Neural cell (in vitro differentiated cells): ENCODE results near the gene SF3B2. TPM values are rescaled to one million over a fixed set of nuclear protein-coding genes. Genes with fewer than 3 reads are reported as not detected.

Experiments
- H2AFZ ChIP-seq: fragments of 200-600, 300-800 bp; sonication (generic), shearing (Covaris generic); 2 replicates; pipeline ENCODE4 v1.6.0; 2014; ENCODE audit warnings: low read depth, mild to moderate bottlenecking, antibody characterized with exemption, low read length, moderate library complexity
- H3F3A ChIP-seq: fragments of 200-600 bp; shearing (Covaris generic); 2 replicates; pipeline ENCODE4 v1.6.1; 2016; ENCODE audit warnings: mild to moderate bottlenecking, moderate library complexity, mixed read lengths, antibody characterized with exemption, low read length; ENCODE audit not compliant: insufficient read depth, poor library complexity, severe bottlenecking
- H3K27ac ChIP-seq: fragments of 200-600, 300-800 bp; sonication (generic), shearing (Covaris generic); 2 replicates; pipeline ENCODE4 v1.5.1; 2014; ENCODE audit warnings: mild to moderate bottlenecking, low read length, moderate library complexity
- H3K27me3 ChIP-seq: fragments of 300-800, 200-600 bp; sonication (generic), shearing (Covaris generic); 2 replicates; pipeline ENCODE4 v1.6.0; 2014; ENCODE audit warnings: mild to moderate bottlenecking, low read depth, low read length, moderate library complexity; ENCODE audit not compliant: insufficient read depth
- H3K36me3 ChIP-seq: fragments of 300-800, 200-600 bp; sonication (generic), shearing (Covaris generic); 2 replicates; pipeline ENCODE4 v1.5.1; 2014; ENCODE audit warnings: mild to moderate bottlenecking, antibody characterized with exemption, low read length, moderate library complexity; ENCODE audit not compliant: insufficient read depth
- H3K4me2 ChIP-seq: fragments of 300-800, 200-600 bp; sonication (generic), shearing (Covaris generic); 2 replicates; pipeline ENCODE4 v1.6.0; 2014; ENCODE audit warnings: mild to moderate bottlenecking, low read length
- H3K4me3 ChIP-seq: fragments of 300-800, 200-600 bp; sonication (generic), shearing (Covaris generic); 2 replicates; pipeline ENCODE4 v1.5.1; 2014; ENCODE audit warnings: mild to moderate bottlenecking, low read length, moderate library complexity
- H3K79me2 ChIP-seq: fragments of 200-600 bp; shearing (Covaris generic); replicated peaks from 2 replicates; pipeline ENCODE4 v1.6.0; 2014; ENCODE audit warnings: mild to moderate bottlenecking, low read length, moderate library complexity; ENCODE audit not compliant: insufficient read depth
- H3K9ac ChIP-seq: fragments of 300-800, 200-600 bp; sonication (generic), shearing (Covaris generic); 2 replicates; pipeline ENCODE4 v1.6.1; 2016; ENCODE audit warnings: mild to moderate bottlenecking, low read length, mixed read lengths
- H3K9me2 ChIP-seq: fragments of 200-600 bp; shearing (Covaris generic); 2 replicates; pipeline ENCODE4 v1.6.1; 2016; ENCODE audit warnings: mild to moderate bottlenecking, low read length, mixed read lengths; ENCODE audit not compliant: insufficient read depth
- H3K9me3 ChIP-seq: fragments of 200-600, 300-800 bp; sonication (generic), shearing (Covaris generic); 2 replicates; pipeline ENCODE4 v1.6.1; 2016; ENCODE audit warnings: mild to moderate bottlenecking, mixed run types, low read length, moderate library complexity, mixed read lengths
- H4K20me1 ChIP-seq: fragments of 200-600 bp; shearing (Covaris generic); 2 replicates; pipeline ENCODE4 v1.6.1; 2016; ENCODE audit warnings: mild to moderate bottlenecking, mixed run types; ENCODE audit not compliant: insufficient read depth
- CTCF ChIP-seq: fragments of 450-650 bp; IDR thresholded peaks from 2 replicates; pipeline ENCODE4 v1.5.1; 2014; ENCODE audit warnings: antibody characterized with exemption, mild to moderate bottlenecking, moderate library complexity; ENCODE audit not compliant: poor library complexity, severe bottlenecking
- EP300 ChIP-seq: fragments of 450-650 bp; conservative IDR thresholded peaks from 2 replicates; pipeline ENCODE4 v1.6.1; 2014; ENCODE audit warnings: antibody characterized with exemption, mild to moderate bottlenecking, moderate library complexity; ENCODE audit not compliant: poor library complexity, severe bottlenecking
- EZH2 ChIP-seq: fragments of 200-600, 300-800 bp; shearing (Covaris generic), sonication (generic); IDR thresholded peaks from 2 replicates; pipeline ENCODE4 v1.6.1; 2014; ENCODE audit warnings: antibody characterized with exemption, low read length, borderline replicate concordance, mild to moderate bottlenecking; ENCODE audit not compliant: insufficient read depth, poor library complexity, severe bottlenecking
- MXI1 ChIP-seq: fragments of 450-650 bp; conservative IDR thresholded peaks from 2 replicates; pipeline ENCODE4 v1.6.1; 2014; ENCODE audit warnings: antibody characterized with exemption, mild to moderate bottlenecking; ENCODE audit not compliant: poor library complexity, severe bottlenecking
- POLR2AphosphoS5 ChIP-seq: IDR thresholded peaks from 2 replicates; pipeline ENCODE4 v1.6.1; 2012
- RAD21 ChIP-seq: fragments of 450-650 bp; conservative IDR thresholded peaks from 2 replicates; pipeline ENCODE4 v1.6.1; 2014; ENCODE audit warnings: antibody characterized with exemption, mild to moderate bottlenecking, moderate library complexity
- TAF1 ChIP-seq: IDR thresholded peaks from 2 replicates; pipeline ENCODE4 v1.6.1; 2012; ENCODE audit warnings: low read depth
- polyA plus RNA-seq: library from polyadenylated mRNA; depleted of rRNA; stranded (reverse); fragments of >200 nt; gene quantifications from 2 replicates; pipeline ENCODE4 v1.2.3, GENCODE V29; 2014
- TF ChIP-seq, protein P1 (sequence below): IDR thresholded peaks from 2 replicates; pipeline ENCODE4 v1.6.1; 2012; ENCODE audit warnings: borderline replicate concordance

The SF3B2 gene
- polyA plus RNA-seq, 1 donor from 2014 or later: 121 TPM

- H3K36me3 ChIP-seq: no peaks in the 10 kb centered on the region
- no peak overlapping the region for H3K9ac ChIP-seq
- no peak overlapping the region for H3K4me3 ChIP-seq
- no peak overlapping the region for H2AFZ ChIP-seq
- no peak overlapping the region for H3K4me2 ChIP-seq
- no peaks in the 10 kb centered on the region for H3F3A ChIP-seq
- no peaks in the 10 kb centered on the region for H3K9me2 ChIP-seq
- H3K79me2 ChIP-seq: no peaks in the 10 kb centered on the region
- H4K20me1 ChIP-seq: no peaks in the 10 kb centered on the region
- no peak for TF ChIP-seq CTCF
- no peak for TF ChIP-seq RAD21
- no peak for TF ChIP-seq EZH2
- TF ChIP-seq TAF1: no peak
- TF ChIP-seq, protein P1, sequence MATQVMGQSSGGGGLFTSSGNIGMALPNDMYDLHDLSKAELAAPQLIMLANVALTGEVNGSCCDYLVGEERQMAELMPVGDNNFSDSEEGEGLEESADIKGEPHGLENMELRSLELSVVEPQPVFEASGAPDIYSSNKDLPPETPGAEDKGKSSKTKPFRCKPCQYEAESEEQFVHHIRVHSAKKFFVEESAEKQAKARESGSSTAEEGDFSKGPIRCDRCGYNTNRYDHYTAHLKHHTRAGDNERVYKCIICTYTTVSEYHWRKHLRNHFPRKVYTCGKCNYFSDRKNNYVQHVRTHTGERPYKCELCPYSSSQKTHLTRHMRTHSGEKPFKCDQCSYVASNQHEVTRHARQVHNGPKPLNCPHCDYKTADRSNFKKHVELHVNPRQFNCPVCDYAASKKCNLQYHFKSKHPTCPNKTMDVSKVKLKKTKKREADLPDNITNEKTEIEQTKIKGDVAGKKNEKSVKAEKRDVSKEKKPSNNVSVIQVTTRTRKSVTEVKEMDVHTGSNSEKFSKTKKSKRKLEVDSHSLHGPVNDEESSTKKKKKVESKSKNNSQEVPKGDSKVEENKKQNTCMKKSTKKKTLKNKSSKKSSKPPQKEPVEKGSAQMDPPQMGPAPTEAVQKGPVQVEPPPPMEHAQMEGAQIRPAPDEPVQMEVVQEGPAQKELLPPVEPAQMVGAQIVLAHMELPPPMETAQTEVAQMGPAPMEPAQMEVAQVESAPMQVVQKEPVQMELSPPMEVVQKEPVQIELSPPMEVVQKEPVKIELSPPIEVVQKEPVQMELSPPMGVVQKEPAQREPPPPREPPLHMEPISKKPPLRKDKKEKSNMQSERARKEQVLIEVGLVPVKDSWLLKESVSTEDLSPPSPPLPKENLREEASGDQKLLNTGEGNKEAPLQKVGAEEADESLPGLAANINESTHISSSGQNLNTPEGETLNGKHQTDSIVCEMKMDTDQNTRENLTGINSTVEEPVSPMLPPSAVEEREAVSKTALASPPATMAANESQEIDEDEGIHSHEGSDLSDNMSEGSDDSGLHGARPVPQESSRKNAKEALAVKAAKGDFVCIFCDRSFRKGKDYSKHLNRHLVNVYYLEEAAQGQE: no peak
- TF ChIP-seq EP300: no peak
- no peak for TF ChIP-seq MXI1
- H3K9me3 ChIP-seq: no peaks in the 10 kb centered on the region
- no peak overlapping the region for H3K27ac ChIP-seq
- H3K27me3 ChIP-seq: peaks cover 15% of the 10 kb centered on the region
Observed at GRCh38 chr11:66012371-66012945, 39.7 kb upstream of the SF3B2 start.

DNA sequence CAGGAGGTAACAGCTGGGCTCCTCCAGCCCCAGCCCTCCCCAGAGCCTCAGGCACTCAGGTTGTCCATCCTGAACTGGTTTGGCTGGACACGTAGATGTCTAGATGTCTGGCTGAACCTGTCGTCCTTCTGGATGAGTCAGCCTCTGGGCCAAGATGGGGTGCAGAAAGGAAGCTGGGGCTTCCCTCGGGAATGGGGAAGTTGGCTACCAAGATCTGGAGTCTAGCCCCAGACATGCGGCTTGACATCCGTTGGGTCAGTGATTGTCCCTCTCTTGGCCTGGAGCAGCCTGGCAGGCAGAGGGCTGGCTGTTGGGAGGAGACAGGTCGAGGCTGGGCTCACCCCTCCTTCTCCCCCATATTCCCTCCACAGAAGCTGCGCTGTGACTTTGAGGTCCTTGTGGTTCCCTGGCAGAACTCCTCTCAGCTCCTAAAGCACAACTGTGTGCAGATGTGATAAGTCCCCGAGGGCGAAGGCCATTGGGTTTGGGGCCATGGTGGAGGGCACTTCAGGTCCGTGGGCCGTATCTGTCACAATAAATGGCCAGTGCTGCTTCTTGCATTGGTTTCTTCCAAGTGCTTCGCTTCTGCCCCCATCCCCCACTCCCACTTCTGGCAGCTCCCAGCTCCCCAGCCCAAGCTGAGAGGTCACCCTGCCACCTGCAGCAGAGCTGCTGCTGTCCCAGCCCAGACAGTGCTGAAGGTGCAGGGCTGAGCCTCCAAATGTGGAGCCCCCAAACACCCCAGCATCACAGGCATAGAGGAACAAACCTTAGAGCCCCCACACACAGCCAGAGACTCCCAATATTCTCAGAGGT, 39.0 kb upstream of the SF3B2 start:
- no peak overlapping the region for H3K27ac ChIP-seq
- H3K79me2 ChIP-seq: no peaks in the 10 kb centered on the region
- no peaks in the 10 kb centered on the region for H3K9me2 ChIP-seq
- H3K27me3 ChIP-seq: peaks cover 15% of the 10 kb centered on the region
- no peak overlapping the region for H3K4me3 ChIP-seq
- H4K20me1 ChIP-seq: no peaks in the 10 kb centered on the region
- H3K9me3 ChIP-seq: no peaks in the 10 kb centered on the region
- no peaks in the 10 kb centered on the region for H3K36me3 ChIP-seq
- H3K9ac ChIP-seq: no peak overlapping the region
- H2AFZ ChIP-seq: no peak overlapping the region
- H3F3A ChIP-seq: no peaks in the 10 kb centered on the region
- no peak overlapping the region for H3K4me2 ChIP-seq
- no peak for TF ChIP-seq TAF1
- no peak for TF ChIP-seq RAD21
- no peak for TF ChIP-seq POLR2AphosphoS5
- TF ChIP-seq EZH2: no peak
- no peak for TF ChIP-seq CTCF
- TF ChIP-seq, protein P1: no peak
- no peak for TF ChIP-seq EP300
